A673 (cell line): Measurements from ENCODE around the gene UTS2R. TPM values are rescaled to one million over a fixed set of nuclear protein-coding genes. Genes with fewer than 3 reads are reported as not detected.
"Not testable (repeated sequence)": the region's sequence is repeated elsewhere in the genome, so short reads cannot be mapped to it uniquely, and the experiment has no call there.

Experiments
- BruUV-seq: library from RNA; stranded (reverse); fragments of 400-500 nt; replicated peaks from 2 replicates; lab custom pipeline; 2021; lab: Mats Ljungman, UMichigan
- CTCF ChIA-PET: fragments of 300-600 bp; sonication (Branson Sonifier 250); formaldehyde crosslinking; loops from one replicate; lab custom pipeline; 2022; ENCODE audit warnings: antibody characterized with exemption; lab: Charles Lee
- POLR2A ChIA-PET: fragments of 300-600 bp; sonication (Branson Sonifier 250); formaldehyde crosslinking; loops from one replicate; lab custom pipeline; 2022; ENCODE audit warnings: antibody characterized with exemption; ENCODE audit not compliant: low non-redundant PET; lab: Charles Lee
- DNase-seq: peaks from one replicate; pipeline ENCODE4 v3.0.0-alpha.2; 2015; ENCODE audit warnings: low spot score
- H3K27ac ChIP-seq: fragments of 200-600 bp; sonication (generic); 2 replicates; pipeline ENCODE4 v1.5.1; 2016; ENCODE audit warnings: mixed run types, low read depth, mild to moderate bottlenecking, mixed read lengths, antibody characterized with exemption, low read length; ENCODE audit not compliant: poor library complexity, severe bottlenecking
- H3K27me3 ChIP-seq: fragments of 200-600 bp; sonication (generic); replicated peaks from 2 replicates; pipeline ENCODE4 v1.6.1; 2017; ENCODE audit warnings: mixed run types, low read depth, mild to moderate bottlenecking, mixed read lengths, antibody characterized with exemption, low read length; ENCODE audit not compliant: insufficient read depth, poor library complexity
- H3K36me3 ChIP-seq: fragments of 200-600 bp; sonication (generic); 2 replicates; pipeline ENCODE4 v1.6.1; 2016; ENCODE audit warnings: mixed run types, mild to moderate bottlenecking, mixed read lengths, antibody characterized with exemption, low read length; ENCODE audit not compliant: insufficient read depth, poor library complexity, severe bottlenecking
- H3K4me1 ChIP-seq: fragments of 200-600 bp; sonication (generic); 2 replicates; pipeline ENCODE4 v1.6.1; 2017; ENCODE audit warnings: mixed run types, mild to moderate bottlenecking, mixed read lengths, antibody characterized with exemption, low read length; ENCODE audit not compliant: insufficient read depth, poor library complexity, severe bottlenecking
- H3K4me3 ChIP-seq: fragments of 200-600 bp; sonication (generic); 2 replicates; pipeline ENCODE4 v1.5.1; 2016; ENCODE audit warnings: low read depth, mixed run types, mild to moderate bottlenecking, mixed read lengths, low read length; ENCODE audit not compliant: poor library complexity, severe bottlenecking
- H3K9me3 ChIP-seq: fragments of 200-600 bp; sonication (generic); 2 replicates; pipeline ENCODE4 v1.6.1; 2016; ENCODE audit warnings: mixed run types, low read depth, mild to moderate bottlenecking, mixed read lengths, antibody characterized with exemption, low read length; ENCODE audit not compliant: poor library complexity, severe bottlenecking
- EZH2 ChIP-seq: fragments of 200-600 bp; sonication (generic); IDR thresholded peaks from 2 replicates; pipeline ENCODE4 v1.6.1; 2017; ENCODE audit warnings: borderline replicate concordance, low read depth, mild to moderate bottlenecking, mixed read lengths, antibody characterized with exemption, low read length; ENCODE audit not compliant: poor library complexity, severe bottlenecking
- intact Hi-C: fragments of 100-400 bp; cut with micrococcal nuclease; formaldehyde crosslinking; loops from one replicate; pipeline ENCODE4 v1.10.0; 2022; ENCODE audit not compliant: unreplicated experiment
- total RNA-seq: library from RNA; stranded (reverse); gene quantifications from 2 replicates; pipeline ENCODE4 v1.2.3, GENCODE V29; 2021
- TF ChIP-seq, protein P1 (sequence below): fragments of 300-800, 200-600 bp; sonication (generic); conservative IDR thresholded peaks from 2 replicates; pipeline ENCODE4 v1.5.1; 2017; ENCODE audit warnings: low read depth, mild to moderate bottlenecking, antibody characterized with exemption, low read length, moderate library complexity, mixed read lengths

Gene UTS2R
- total RNA-seq, 1 experiment from 2014 or later: 0.58 TPM

DNA sequence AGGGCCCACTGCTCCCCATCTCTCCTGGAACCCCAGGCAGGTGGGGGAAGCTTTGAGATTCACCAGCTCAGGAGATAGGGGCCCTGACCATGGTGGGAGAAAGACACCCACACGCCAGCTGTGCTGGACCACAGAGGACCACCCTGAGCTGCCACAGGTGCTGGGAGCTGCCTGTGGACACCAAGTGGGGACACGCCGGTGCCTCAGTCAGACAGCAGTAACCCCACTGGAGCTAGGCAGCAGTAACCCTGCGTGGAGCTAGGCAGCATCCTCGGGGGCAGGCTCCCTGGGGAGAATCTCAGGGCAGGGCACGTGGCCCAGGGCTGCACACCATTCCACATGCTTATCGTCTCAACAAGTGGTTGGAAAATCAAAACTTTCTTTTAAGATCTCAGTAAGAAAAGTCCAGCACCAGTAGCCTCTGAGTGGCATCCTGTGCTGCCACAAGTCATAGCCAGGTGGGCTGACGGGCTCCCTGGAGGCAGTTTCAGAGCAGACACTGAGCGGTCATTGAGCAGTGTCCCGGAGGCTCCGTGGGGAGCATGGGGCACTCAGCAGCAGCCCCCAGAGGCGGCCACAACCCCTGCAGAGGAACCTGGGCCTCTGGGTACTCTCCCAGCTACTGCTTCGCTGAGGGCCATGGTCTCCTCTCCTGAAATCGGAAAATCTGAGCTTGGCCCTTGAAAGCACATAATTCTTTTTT lies 38.6 kb downstream of the UTS2R start:
- TF ChIP-seq EZH2: no peak
- TF ChIP-seq, protein P1, sequence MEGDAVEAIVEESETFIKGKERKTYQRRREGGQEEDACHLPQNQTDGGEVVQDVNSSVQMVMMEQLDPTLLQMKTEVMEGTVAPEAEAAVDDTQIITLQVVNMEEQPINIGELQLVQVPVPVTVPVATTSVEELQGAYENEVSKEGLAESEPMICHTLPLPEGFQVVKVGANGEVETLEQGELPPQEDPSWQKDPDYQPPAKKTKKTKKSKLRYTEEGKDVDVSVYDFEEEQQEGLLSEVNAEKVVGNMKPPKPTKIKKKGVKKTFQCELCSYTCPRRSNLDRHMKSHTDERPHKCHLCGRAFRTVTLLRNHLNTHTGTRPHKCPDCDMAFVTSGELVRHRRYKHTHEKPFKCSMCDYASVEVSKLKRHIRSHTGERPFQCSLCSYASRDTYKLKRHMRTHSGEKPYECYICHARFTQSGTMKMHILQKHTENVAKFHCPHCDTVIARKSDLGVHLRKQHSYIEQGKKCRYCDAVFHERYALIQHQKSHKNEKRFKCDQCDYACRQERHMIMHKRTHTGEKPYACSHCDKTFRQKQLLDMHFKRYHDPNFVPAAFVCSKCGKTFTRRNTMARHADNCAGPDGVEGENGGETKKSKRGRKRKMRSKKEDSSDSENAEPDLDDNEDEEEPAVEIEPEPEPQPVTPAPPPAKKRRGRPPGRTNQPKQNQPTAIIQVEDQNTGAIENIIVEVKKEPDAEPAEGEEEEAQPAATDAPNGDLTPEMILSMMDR: no peak
- Histone ChIP-seq H3K27me3 (no peaks in the 10 kb centered on the region), H3K9me3 (no peaks in the 10 kb centered on the region), H3K27ac (no peak overlapping the region), H3K36me3 (peaks cover 2% of the 10 kb centered on the region), H3K4me3 (no peak overlapping the region), H3K4me1 (no peaks in the 10 kb centered on the region)
- no TSS peak for BruUV-seq
- no peak for DNase-seq
- POLR2A ChIA-PET: interaction anchor here (0.7 kb wide), 1 partner anchor 11 kb away, joined by 5 read pairs; no protein-coding TSS in a partner anchor
- intact Hi-C loops: loop anchor here (5.0 to 10.0 kb wide), 3 partner anchors 43 to 165 kb away; no protein-coding TSS in a partner anchor
- CTCF ChIA-PET: no interaction called here

DNA sequence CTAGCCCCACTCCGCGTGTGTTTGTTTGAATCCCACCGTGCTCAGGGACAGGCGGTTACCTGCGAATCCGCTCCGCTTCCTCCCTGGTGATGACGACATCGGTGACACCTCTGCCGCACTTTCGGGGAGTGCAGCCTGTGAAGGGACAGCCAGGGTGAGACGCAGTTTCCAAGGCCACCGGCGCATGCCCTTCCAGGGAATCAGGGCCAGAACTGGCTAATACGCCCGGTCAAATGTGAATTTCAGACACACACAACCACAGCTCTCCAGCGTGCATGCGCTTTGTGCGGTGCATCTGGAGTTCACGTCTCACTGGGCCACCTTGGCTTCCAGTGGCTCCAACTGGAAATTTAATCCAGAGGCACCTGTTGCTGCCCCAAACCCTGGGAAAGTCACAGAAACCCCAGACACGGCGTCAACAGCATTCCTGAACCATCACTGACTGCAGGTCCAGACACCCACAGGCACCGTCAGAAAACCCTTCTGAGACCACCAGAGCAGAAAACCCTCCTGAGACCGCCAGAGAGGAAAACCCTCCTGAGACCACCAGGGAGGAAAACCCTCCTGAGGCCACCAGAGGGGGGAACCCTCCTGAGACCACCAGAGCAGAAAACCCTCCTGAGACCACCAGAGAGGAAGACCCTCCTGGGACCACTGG lies 40.0 kb downstream of the UTS2R start:
- ChIA-PET POLR2A (no interaction called here), CTCF (no interaction called here)

DNA sequence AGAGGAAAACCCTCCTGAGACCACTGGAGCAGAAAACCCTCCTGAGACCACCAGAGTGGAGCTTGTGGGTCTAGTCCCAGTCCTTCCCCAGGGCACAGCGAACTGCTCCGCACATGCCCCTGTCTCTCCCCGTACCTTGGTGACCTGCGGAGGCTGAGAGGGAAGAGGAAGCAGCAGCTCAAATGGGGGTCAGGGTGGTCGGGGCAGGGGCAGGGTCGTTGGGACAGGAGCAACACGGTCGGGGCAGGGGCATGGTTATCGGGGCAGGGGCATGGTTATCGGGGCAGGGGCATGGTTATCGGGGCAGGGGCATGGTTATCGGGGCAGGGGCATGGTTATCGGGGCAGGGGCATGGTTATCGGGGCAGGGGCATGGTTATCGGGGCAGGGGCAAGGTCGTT lies 40.5 kb downstream of the UTS2R start:
- POLR2A ChIA-PET: interaction anchor here (0.6 kb wide), 1 partner anchor 11 kb away, joined by 4 read pairs; no protein-coding TSS in a partner anchor
- H3K36me3 ChIP-seq, H3K27me3 ChIP-seq, DNase-seq, BruUV-seq, H3K9me3 ChIP-seq, H3K27ac ChIP-seq, H3K4me3 ChIP-seq, CTCF ChIA-PET, H3K4me1 ChIP-seq: not testable (repeated sequence)
- intact Hi-C loops: loop anchor here (5.0 to 10.0 kb wide), 3 partner anchors 45 to 167 kb away; no protein-coding TSS in a partner anchor

More for the DNA sequence above, 40.0 kb downstream of the UTS2R start:
- no peak for DNase-seq
- no TSS peak for BruUV-seq
- intact Hi-C loops: loop anchor here (5.0 to 10.0 kb wide), 3 partner anchors 44 to 167 kb away; no protein-coding TSS in a partner anchor
- no peaks in the 10 kb centered on the region for H3K27me3 ChIP-seq
- H3K9me3 ChIP-seq: no peaks in the 10 kb centered on the region
- H3K4me3 ChIP-seq: no peak overlapping the region
- TF ChIP-seq EZH2: no peak
- TF ChIP-seq, protein P1: no peak
- H3K27ac ChIP-seq: no peak overlapping the region
- H3K36me3 ChIP-seq: peaks cover 2% of the 10 kb centered on the region
- H3K4me1 ChIP-seq: no peaks in the 10 kb centered on the region
